HG03103 (cell line): ENCODE data around the gene KCNAB1.

Source experiments
- ATAC-seq: cut with Tn5 transposase; IDR thresholded peaks from one replicate; pipeline ENCODE4 v1.9.1; 2021; ENCODE audit warnings: low read depth; ENCODE audit not compliant: unreplicated experiment

KCNAB1 gene

GRCh38 chr3:156390846-156391245, 270.5 kb downstream of the KCNAB1 start:
- ATAC-seq: no peak

GRCh38 chr3:156395961-156396710, 275.8 kb downstream of the KCNAB1 start:
- no peak for ATAC-seq

GRCh38 chr3:156396851-156397250, 276.5 kb downstream of the KCNAB1 start:
- ATAC-seq: no peak

- ATAC-seq: no peak
Measured at GRCh38 chr3:156397534-156397933, 277.2 kb downstream of the KCNAB1 start.

GRCh38 chr3:156400062-156400461, 279.7 kb downstream of the KCNAB1 start:
- no peak for ATAC-seq

GRCh38 chr3:156400735-156401134, 280.4 kb downstream of the KCNAB1 start:
- ATAC-seq: no peak

GRCh38 chr3:156404217-156404616, 283.8 kb downstream of the KCNAB1 start:
- ATAC-seq: no peak

GRCh38 chr3:156406393-156406792, 286.0 kb downstream of the KCNAB1 start:
- no peak for ATAC-seq

GRCh38 chr3:156407617-156408225, 287.3 kb downstream of the KCNAB1 start:
- ATAC-seq: no peak

- ATAC-seq: no peak
Measured at GRCh38 chr3:156409694-156410093, 289.3 kb downstream of the KCNAB1 start.

- no peak for ATAC-seq
Measured at GRCh38 chr3:156412600-156412999, 292.2 kb downstream of the KCNAB1 start.

GRCh38 chr3:156413293-156413892, 293.0 kb downstream of the KCNAB1 start:
- no peak for ATAC-seq

- no peak for ATAC-seq
Measured at GRCh38 chr3:156416846-156417558, 296.6 kb downstream of the KCNAB1 start.

GRCh38 chr3:156417559-156418132, 297.3 kb downstream of the KCNAB1 start:
- ATAC-seq: no peak

GRCh38 chr3:156418428-156418827, 298.1 kb downstream of the KCNAB1 start:
- no peak for ATAC-seq

GRCh38 chr3:156421534-156421933, 301.2 kb downstream of the KCNAB1 start:
- ATAC-seq: no peak

GRCh38 chr3:156424758-156425157, 304.4 kb downstream of the KCNAB1 start:
- ATAC-seq: no peak

GRCh38 chr3:156425651-156426050, 305.3 kb downstream of the KCNAB1 start:
- no peak for ATAC-seq

- ATAC-seq: no peak
Measured at GRCh38 chr3:156429125-156429524, 308.7 kb downstream of the KCNAB1 start.

- no peak for ATAC-seq
Measured at GRCh38 chr3:156431334-156432124, 311.2 kb downstream of the KCNAB1 start.
